ENCODE measurements around the gene AP1M1.

The AP1M1 gene

GRCh38 chr19:16185768-16186123 lies 12.0 kb upstream of the AP1M1 start:
- DNase-seq: peak; percentile 34

- no peak for DNase-seq
These were observed 9.2 kb upstream of the AP1M1 start for GRCh38 chr19:16188521-16188920.

GRCh38 chr19:16190198-16190597 lies 7.5 kb upstream of the AP1M1 start:
- no peak for DNase-seq

- DNase-seq: no peak
These were observed 7.0 kb upstream of the AP1M1 start for GRCh38 chr19:16190736-16191135.

- DNase-seq: no peak
These were observed 6.3 kb upstream of the AP1M1 start for GRCh38 chr19:16191216-16191908.

- DNase-seq: no peak
These were observed 4.2 kb upstream of the AP1M1 start for GRCh38 chr19:16193466-16193865.

- no peak for DNase-seq
These were observed 506 bp upstream of the AP1M1 start for GRCh38 chr19:16197188-16197621.

GRCh38 chr19:16198370-16198651 lies 600 bp downstream of the AP1M1 start:
- no peak for DNase-seq

GRCh38 chr19:16199275-16199932 lies 1.7 kb downstream of the AP1M1 start:
- no peak for DNase-seq

GRCh38 chr19:16200038-16201010 lies 2.6 kb downstream of the AP1M1 start:
- DNase-seq: no peak

GRCh38 chr19:16201011-16201391 lies 3.3 kb downstream of the AP1M1 start:
- no peak for DNase-seq

- no peak for DNase-seq
These were observed 4.9 kb downstream of the AP1M1 start for GRCh38 chr19:16202320-16203255.

GRCh38 chr19:16203256-16204004 lies 5.7 kb downstream of the AP1M1 start:
- no peak for DNase-seq

GRCh38 chr19:16204005-16204294 lies 6.2 kb downstream of the AP1M1 start:
- no peak for DNase-seq

- no peak for DNase-seq
These were observed 7.7 kb downstream of the AP1M1 start for GRCh38 chr19:16205205-16206045.

GRCh38 chr19:16206046-16206605 lies 8.4 kb downstream of the AP1M1 start:
- no peak for DNase-seq

- no peak for DNase-seq
These were observed 8.9 kb downstream of the AP1M1 start for GRCh38 chr19:16206637-16207036.

GRCh38 chr19:16207063-16207462 lies 9.4 kb downstream of the AP1M1 start:
- no peak for DNase-seq

- DNase-seq: no peak
These were observed 9.8 kb downstream of the AP1M1 start for GRCh38 chr19:16207490-16208025.

GRCh38 chr19:16208064-16208759 lies 10.5 kb downstream of the AP1M1 start:
- no peak for DNase-seq

All from CD4-positive, alpha-beta T cell treated with Interleukin-15 for 1 hour (primary cell).